Measurements from ENCODE around the gene VPS13D.
"Not testable (repeated sequence)": the region's sequence is repeated elsewhere in the genome, so short reads cannot be mapped to it uniquely, and the experiment has no call there.

VPS13D gene

GRCh38 chr1:12447307-12447706 lies 217.5 kb downstream of the VPS13D start:
- DNase-seq (ENCODE audit: low read depth in 2 of 2): no peak

- no peak for DNase-seq (ENCODE audit: low read depth in 2 of 2)
Measured at GRCh38 chr1:12447849-12448312, 218.1 kb downstream of the VPS13D start.

GRCh38 chr1:12448746-12449177 lies 218.9 kb downstream of the VPS13D start:
- DNase-seq (ENCODE audit: low read depth in 2 of 2): no peak

GRCh38 chr1:12450090-12450755 lies 220.4 kb downstream of the VPS13D start:
- no peak for DNase-seq (ENCODE audit: low read depth in 2 of 2)

GRCh38 chr1:12450756-12451559 lies 221.1 kb downstream of the VPS13D start:
- DNase-seq (ENCODE audit: low read depth in 2 of 2): no peak

GRCh38 chr1:12451560-12451900 lies 221.7 kb downstream of the VPS13D start:
- no peak for DNase-seq (ENCODE audit: low read depth in 2 of 2)

GRCh38 chr1:12452262-12452661 lies 222.4 kb downstream of the VPS13D start:
- DNase-seq (ENCODE audit: low read depth in 2 of 2): no peak

GRCh38 chr1:12453400-12454343 lies 223.8 kb downstream of the VPS13D start:
- DNase-seq (ENCODE audit: low read depth in 2 of 2): no peak

GRCh38 chr1:12454406-12455391 lies 224.9 kb downstream of the VPS13D start:
- DNase-seq (ENCODE audit: low read depth in 2 of 2): no peak

GRCh38 chr1:12456081-12456480 lies 226.3 kb downstream of the VPS13D start:
- DNase-seq (ENCODE audit: low read depth in 2 of 2): not testable (repeated sequence)

GRCh38 chr1:12456979-12457378 lies 227.1 kb downstream of the VPS13D start:
- no peak for DNase-seq (ENCODE audit: low read depth in 2 of 2)

GRCh38 chr1:12457771-12458170 lies 227.9 kb downstream of the VPS13D start:
- no peak for DNase-seq (ENCODE audit: low read depth in 2 of 2)

GRCh38 chr1:12458571-12458970 lies 228.7 kb downstream of the VPS13D start:
- DNase-seq (ENCODE audit: low read depth in 2 of 2): no peak

GRCh38 chr1:12460121-12460520 lies 230.3 kb downstream of the VPS13D start:
- no peak for DNase-seq (ENCODE audit: low read depth in 2 of 2)

- no peak for DNase-seq (ENCODE audit: low read depth in 2 of 2)
Measured at GRCh38 chr1:12460911-12461621, 231.2 kb downstream of the VPS13D start.

- no peak for DNase-seq (ENCODE audit: low read depth in 2 of 2)
Measured at GRCh38 chr1:12461754-12462153, 231.9 kb downstream of the VPS13D start.

GRCh38 chr1:12462586-12462985 lies 232.8 kb downstream of the VPS13D start:
- DNase-seq (ENCODE audit: low read depth in 2 of 2): no peak

GRCh38 chr1:12464045-12464461 lies 234.2 kb downstream of the VPS13D start:
- no peak for DNase-seq (ENCODE audit: low read depth in 2 of 2)

- DNase-seq (ENCODE audit: low read depth in 2 of 2): no peak
Measured at GRCh38 chr1:12464598-12465056, 234.8 kb downstream of the VPS13D start.

- no peak for DNase-seq (ENCODE audit: low read depth in 2 of 2)
Measured at GRCh38 chr1:12465126-12465525, 235.3 kb downstream of the VPS13D start.

Measured in stimulated activated CD8-positive, alpha-beta memory T cell treated with anti-CD3 and anti-CD28 coated beads, Interleukin-2, amount 100 ng/mL, for 1 hour (primary cell).